ACC112 (cell line): ENCODE results near the gene PLK2.
A peak's percentile ranks its signal among the peaks of the same experiment; 100 is the strongest.

Source experiments
- H2AFZ ChIP-seq: fragments of 200-600 bp; sonication (generic); one replicate; pipeline ENCODE4 v1.6.0; 2017; ENCODE audit warnings: antibody characterized with exemption, low read length; ENCODE audit not compliant: unreplicated experiment
- H3K27ac ChIP-seq: fragments of 200-600 bp; sonication (generic); 2 replicates; pipeline ENCODE4 v1.5.1; 2014; ENCODE audit warnings: low read depth, mild to moderate bottlenecking, antibody characterized with exemption, low read length, moderate library complexity
- H3K27me3 ChIP-seq: fragments of 200-600 bp; sonication (generic); 2 replicates; pipeline ENCODE4 v1.6.1; 2014; ENCODE audit warnings: mild to moderate bottlenecking, antibody characterized with exemption, low read length, moderate library complexity, mixed read lengths; ENCODE audit not compliant: insufficient read depth
- H3K36me3 ChIP-seq: fragments of 200-600 bp; sonication (generic); 2 replicates; pipeline ENCODE4 v1.6.1; 2016; ENCODE audit warnings: mild to moderate bottlenecking, antibody characterized with exemption, low read length, moderate library complexity, mixed read lengths; ENCODE audit not compliant: insufficient read depth
- H3K4me1 ChIP-seq: fragments of 200-600 bp; sonication (generic); one replicate; pipeline ENCODE4 v1.6.1; 2016; ENCODE audit warnings: low read length, mixed read lengths; ENCODE audit not compliant: insufficient read depth, unreplicated experiment, control insufficient read depth
- H3K4me3 ChIP-seq: fragments of 200-600 bp; sonication (generic); 2 replicates; pipeline ENCODE4 v1.5.1; 2014; ENCODE audit warnings: mild to moderate bottlenecking, low read depth, low read length
- H3K79me2 ChIP-seq: fragments of 200-600 bp; sonication (generic); one replicate; pipeline ENCODE4 v1.6.0; 2016; ENCODE audit warnings: low read length; ENCODE audit not compliant: control insufficient read depth, unreplicated experiment, insufficient read depth

The PLK2 gene

DNA sequence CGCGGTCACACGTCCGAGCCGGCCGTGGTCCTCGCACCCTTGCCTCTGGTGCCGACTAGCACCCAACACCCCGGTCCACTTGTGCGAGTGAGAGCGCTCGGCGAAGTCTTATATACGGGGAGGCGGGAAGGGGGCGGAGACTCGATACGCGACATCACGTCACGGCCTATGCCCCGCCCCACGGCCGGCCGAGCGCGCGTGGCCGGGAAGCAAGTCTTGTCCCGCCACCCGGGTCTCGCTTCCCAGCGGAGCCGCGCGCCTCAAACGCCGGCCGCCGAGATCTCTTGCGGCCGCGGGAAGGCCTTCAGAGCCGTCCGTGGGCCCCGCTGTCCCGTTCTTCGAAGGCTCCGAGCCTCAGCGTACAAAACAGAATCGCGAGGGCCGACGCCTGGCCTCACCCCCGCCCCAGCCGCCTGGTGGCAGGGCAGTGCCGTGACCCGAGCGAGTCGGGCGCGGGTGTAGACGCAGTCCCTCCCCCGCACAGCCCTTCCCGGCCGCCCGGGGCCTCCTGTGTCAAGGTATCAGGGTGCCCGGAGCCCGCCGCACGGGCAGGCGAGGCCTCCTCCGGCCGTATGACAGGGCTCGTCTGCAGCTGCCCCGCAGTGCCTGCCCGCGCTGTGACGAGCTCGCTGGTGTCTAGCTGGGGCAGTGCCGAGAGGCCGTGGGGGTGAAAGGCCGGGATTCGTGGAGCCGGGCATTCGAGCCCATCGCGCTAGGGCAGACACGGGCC is at the start of gene PLK2:
PLK2 (minus strand) TSS at position 85 of the 730 bp plus-strand sequence. CDS start 127 bp downstream, outside the sequence.
- Histone ChIP-seq H3K79me2 (peaks cover 29% of the 10 kb centered on the region), H3K4me1 (peaks cover 19% of the 10 kb centered on the region), H2AFZ (peak within 1 kb of the TSS; percentile 65), H3K36me3 (peaks cover 34% of the 10 kb centered on the region), H3K27me3 (no peaks in the 10 kb centered on the region), H3K4me3 (peak within 1 kb of the TSS; percentile 90), H3K27ac (peak within 1 kb of the TSS; percentile 68)

DNA sequence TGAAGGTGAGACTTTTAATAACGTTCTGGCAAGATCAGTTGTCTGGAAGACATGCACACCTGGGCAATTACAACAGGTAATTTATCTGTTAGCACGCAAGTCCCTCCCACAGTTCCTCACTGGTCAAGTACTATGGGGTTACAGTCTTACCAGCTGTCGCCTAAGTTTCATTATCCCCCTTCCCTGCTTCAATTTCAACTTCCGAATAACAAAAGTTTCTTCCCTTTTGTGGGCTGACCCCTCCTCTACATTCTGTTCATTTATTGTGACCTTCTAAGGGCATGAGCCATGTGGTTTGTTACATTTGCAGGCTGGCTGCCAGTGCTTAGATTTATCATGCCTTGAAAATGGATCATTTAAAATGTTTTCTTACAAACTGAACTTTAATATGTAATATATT is 47.8 kb upstream of the PLK2 start:
- Histone ChIP-seq H3K79me2 (no peaks in the 10 kb centered on the region), H3K4me3 (no peak overlapping the region), H3K36me3 (no peaks in the 10 kb centered on the region), H3K27me3 (peaks cover 78% of the 10 kb centered on the region), H3K27ac (no peak overlapping the region), H2AFZ (no peak overlapping the region), H3K4me1 (no peaks in the 10 kb centered on the region)

DNA sequence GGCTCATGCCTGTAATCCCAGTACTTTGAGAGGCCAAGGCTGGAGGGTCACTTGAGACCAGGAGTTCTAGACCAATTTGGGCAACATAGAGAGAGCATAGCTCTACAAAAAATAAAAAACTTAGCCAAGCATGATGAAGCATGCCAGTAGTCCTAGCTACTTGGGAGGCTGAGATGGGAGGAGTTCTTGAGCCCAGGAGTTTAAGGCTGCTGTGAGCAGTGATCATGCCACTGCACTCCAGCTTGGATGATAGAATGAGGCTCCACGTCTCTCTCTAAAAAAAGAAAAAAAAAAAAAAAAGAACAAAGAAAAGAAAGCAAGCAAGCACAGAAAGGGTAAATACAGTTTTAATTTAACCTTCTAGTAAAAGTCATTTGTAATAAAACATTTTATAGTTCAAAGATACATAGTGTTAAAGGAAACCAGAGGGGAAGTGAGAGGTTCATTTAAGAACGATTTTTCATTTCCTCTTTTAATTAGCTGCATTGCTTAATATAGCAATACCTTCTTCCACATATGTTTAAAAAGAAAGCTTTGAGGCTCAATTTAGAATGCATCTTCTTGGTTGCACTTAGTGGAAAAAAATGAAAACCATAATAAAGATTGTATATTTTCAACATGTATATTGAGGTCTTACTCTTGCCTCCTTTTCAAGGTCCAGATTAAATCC is 46.2 kb upstream of the PLK2 start:
- H3K4me1 ChIP-seq = no peaks in the 10 kb centered on the region
- H3K27me3 ChIP-seq = peaks cover 86% of the 10 kb centered on the region
- no peaks in the 10 kb centered on the region for H3K36me3 ChIP-seq
- H2AFZ ChIP-seq = no peak overlapping the region
- no peaks in the 10 kb centered on the region for H3K79me2 ChIP-seq
- no peak overlapping the region for H3K27ac ChIP-seq
- no peak overlapping the region for H3K4me3 ChIP-seq

DNA sequence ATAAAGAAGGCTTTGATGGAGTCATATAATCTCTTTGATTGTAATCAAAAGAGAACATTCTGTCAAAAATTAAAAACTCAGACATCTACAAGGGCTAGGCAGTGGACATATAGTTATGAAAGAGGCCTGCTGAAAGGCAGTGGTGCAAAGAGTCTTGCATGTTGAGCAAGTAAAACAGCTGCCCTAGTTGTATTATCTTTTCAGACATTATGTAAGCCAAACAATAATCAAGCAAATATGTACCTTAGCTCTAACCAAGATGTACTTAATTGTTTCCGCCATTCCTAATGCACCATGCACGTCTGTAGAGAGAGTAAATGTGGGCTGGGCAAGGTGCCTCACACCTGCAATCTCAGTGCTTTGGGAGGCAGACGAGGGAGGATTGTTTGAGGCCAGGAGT is 45.6 kb upstream of the PLK2 start:
- Histone ChIP-seq H3K27ac (no peak overlapping the region), H3K79me2 (no peaks in the 10 kb centered on the region), H3K27me3 (peaks cover 86% of the 10 kb centered on the region), H3K4me3 (no peak overlapping the region), H3K36me3 (no peaks in the 10 kb centered on the region), H3K4me1 (no peaks in the 10 kb centered on the region), H2AFZ (no peak overlapping the region)

DNA sequence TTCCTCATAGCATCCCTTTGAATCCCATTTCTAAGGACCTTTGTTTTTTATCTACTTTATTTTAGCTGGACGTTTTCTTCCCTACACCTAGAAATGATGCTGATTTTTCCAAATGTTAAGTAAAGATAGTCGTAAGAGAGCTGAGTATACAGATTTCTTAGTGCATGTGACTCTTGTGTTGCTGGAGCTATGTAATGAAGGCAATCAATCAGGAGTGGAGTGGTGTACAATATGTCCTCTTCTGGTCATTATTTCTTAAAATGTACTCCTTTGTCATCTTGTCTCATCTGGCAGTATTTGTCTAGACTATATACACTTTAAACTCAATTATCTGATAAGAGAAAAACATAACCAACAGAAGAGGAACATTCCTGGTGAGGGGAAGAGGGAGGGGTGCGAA is 44.9 kb upstream of the PLK2 start:
- Histone ChIP-seq H3K27ac (no peak overlapping the region), H3K4me3 (no peak overlapping the region), H2AFZ (no peak overlapping the region), H3K36me3 (no peaks in the 10 kb centered on the region), H3K27me3 (peaks cover 86% of the 10 kb centered on the region), H3K79me2 (no peaks in the 10 kb centered on the region), H3K4me1 (no peaks in the 10 kb centered on the region)

DNA sequence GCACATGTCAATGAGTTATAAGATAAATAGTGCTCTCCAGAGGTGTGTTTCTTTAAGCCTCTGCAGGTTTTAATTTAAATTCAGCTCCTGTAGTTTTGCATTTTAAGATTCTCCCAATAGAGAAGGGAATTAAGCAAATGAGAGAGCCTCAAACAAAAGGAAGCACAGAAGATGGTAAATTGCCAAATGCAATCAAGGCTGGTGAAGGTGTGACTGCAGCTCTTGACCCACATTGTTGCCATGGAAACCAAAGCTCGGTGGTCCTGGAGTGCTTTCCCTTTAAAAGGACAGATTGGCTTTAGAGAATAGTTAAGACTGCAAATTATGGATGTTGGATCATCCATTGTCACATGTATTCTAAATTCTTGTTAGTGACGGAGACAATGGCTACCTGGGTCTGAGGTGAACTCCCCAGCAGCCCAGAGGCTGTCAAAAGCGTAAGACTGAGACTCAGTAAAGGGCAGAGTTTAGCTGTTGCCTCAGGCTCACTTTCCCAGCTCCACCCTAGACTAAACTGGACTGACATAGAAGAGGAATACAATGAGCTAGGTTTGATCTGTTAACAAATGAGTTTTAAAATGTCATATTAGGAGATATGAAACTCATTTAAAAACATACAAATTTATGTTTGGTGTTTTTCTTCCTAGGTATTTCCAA is 43.6 kb upstream of the PLK2 start:
- Histone ChIP-seq H3K27me3 (peaks cover 87% of the 10 kb centered on the region), H3K4me3 (no peak overlapping the region), H3K4me1 (no peaks in the 10 kb centered on the region), H2AFZ (no peak overlapping the region), H3K27ac (no peak overlapping the region), H3K36me3 (no peaks in the 10 kb centered on the region), H3K79me2 (no peaks in the 10 kb centered on the region)

DNA sequence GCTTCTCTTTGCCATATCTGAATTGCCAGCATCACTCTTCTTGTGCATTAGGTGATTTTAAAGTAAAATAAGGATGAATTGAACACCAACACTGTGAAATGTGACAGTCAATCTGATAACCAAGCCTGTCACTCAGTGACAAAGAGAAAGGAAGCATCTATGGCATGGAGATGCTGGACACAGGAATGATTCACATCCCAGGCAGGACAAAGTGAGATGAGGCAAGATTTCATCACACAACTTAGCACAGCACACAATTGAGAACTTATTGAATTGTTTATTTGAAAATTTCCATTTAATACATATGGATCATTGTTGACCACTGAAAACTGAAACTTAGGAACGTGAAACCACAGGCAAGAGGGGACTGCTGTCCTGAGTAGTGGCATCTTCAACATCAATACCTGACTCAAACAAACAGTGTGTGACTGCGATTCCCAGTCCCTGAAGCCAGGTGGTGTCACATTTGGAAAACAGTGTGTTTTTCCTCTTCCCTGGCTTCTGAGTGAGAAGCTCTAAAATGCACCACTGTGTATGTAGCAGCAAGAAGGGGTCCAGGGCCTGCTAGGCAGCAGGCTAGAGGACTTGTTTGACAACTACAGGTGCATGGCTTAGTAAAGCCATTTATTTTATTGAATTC is 42.0 kb upstream of the PLK2 start:
- H3K27ac ChIP-seq = no peak overlapping the region
- H3K36me3 ChIP-seq = no peaks in the 10 kb centered on the region
- no peaks in the 10 kb centered on the region for H3K79me2 ChIP-seq
- H3K4me1 ChIP-seq = no peaks in the 10 kb centered on the region
- no peak overlapping the region for H2AFZ ChIP-seq
- H3K4me3 ChIP-seq = no peak overlapping the region
- peaks cover 77% of the 10 kb centered on the region for H3K27me3 ChIP-seq

DNA sequence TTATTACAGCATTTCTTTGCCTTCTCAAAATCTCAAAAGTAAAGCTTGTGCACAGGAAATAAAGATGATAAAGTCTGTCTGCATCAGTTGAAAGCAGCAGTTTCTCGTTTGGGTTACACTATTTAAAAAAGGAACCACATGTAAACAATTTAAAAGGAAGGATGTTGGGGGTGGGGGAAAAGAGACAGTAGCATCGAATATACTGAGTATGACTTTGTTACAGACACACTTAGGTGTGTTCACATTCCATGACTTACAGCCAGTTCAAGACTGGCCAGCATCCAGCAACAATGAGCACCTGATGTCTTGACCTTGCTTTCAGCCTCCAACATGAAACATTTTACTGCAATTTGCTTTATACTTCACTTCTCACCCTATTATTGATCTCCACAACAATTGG is 40.1 kb upstream of the PLK2 start:
- no peaks in the 10 kb centered on the region for H3K36me3 ChIP-seq
- H3K27me3 ChIP-seq = peaks cover 78% of the 10 kb centered on the region
- no peak overlapping the region for H2AFZ ChIP-seq
- no peaks in the 10 kb centered on the region for H3K4me1 ChIP-seq
- no peak overlapping the region for H3K4me3 ChIP-seq
- H3K27ac ChIP-seq = no peak overlapping the region
- H3K79me2 ChIP-seq = no peaks in the 10 kb centered on the region

DNA sequence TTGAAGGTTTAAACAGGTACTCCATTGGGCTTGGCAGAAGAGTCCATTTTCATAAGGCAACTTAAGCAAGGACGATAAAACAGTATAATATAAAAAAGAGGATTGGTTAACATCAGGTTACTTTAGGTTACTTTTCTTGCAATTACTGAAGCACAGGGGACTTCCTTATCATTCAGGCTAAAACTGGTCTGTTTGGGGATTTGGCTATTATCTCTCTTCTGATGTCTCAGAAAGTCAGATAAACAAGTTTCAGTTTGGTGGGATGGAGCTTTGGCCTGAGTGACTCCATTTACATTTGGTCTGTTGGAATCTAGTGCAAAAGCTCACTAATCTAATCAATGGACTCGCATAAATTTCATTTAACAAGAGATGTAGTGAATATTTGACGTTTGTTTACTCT is 39.3 kb upstream of the PLK2 start:
- no peaks in the 10 kb centered on the region for H3K4me1 ChIP-seq
- peaks cover 77% of the 10 kb centered on the region for H3K27me3 ChIP-seq
- no peaks in the 10 kb centered on the region for H3K36me3 ChIP-seq
- H3K27ac ChIP-seq = no peak overlapping the region
- no peak overlapping the region for H2AFZ ChIP-seq
- H3K79me2 ChIP-seq = no peaks in the 10 kb centered on the region
- H3K4me3 ChIP-seq = no peak overlapping the region

DNA sequence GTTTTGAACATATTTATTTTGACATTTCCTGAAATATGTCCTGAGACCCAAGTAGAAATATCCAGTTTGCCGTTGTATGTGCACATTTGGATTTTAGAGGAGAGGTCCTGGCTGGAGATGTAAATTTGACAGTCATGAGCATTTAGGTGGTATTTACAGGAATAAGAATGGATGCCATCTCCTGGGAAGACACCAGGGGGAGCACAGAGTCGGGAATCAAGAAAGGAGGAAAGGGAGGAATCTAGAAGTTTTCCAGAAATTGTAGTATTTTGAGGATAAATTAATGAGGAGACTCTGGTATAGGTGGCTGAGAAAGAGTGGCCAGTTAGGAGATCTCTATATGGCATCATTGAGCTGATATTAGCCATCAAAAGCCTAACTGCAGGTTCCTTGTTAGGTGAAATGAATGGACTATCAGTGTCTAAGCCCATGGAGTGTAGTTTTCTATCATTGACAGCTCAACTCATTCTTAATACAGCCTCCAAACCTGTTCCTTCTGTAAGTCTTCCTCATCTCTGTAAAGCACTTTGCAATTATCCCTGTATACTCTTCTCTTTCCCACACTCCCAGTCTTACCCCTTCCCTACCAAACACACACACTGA is 38.6 kb upstream of the PLK2 start:
- Histone ChIP-seq H3K4me3 (no peak overlapping the region), H3K27ac (no peak overlapping the region), H3K36me3 (no peaks in the 10 kb centered on the region), H2AFZ (no peak overlapping the region), H3K27me3 (peaks cover 77% of the 10 kb centered on the region), H3K79me2 (no peaks in the 10 kb centered on the region), H3K4me1 (no peaks in the 10 kb centered on the region)
